HG03066 (cell line): ENCODE results near the gene ARL2.

Experiments used
- ATAC-seq: cut with Tn5 transposase; IDR thresholded peaks from one replicate; pipeline ENCODE4 v1.9.1; 2021; ENCODE audit warnings: low read depth; ENCODE audit not compliant: unreplicated experiment

ARL2 gene

DNA sequence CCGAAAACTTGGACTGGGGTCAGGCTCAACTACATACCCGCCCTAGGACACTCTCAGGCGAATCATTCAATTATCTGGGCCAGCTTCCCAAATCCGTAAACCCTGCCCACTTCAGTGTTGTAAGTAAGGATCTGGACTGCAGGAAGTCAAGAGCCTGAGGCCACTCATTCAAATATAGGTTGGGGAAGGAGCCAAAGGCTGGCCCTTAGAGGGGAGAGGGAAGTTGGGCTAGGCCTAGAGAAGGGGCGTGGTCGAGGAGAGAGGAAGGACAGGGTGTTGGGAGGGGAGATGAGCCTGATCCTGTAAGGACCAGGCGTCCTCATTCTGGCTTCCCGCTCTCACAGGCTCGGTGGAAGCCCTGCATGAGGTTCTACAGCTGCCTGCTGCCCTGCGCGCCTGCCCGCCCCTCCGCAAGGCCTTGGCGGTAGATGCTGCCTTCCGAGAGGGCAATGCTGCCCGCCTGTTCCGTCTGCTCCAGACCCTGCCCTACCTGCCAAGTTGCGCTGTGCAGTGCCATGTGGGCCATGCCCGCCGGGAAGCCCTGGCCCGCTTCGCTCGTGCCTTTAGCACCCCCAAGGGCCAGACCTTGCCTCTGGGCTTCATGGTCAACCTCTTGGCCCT is 30.0 kb downstream of the ARL2 start:
- ATAC-seq = no peak

DNA sequence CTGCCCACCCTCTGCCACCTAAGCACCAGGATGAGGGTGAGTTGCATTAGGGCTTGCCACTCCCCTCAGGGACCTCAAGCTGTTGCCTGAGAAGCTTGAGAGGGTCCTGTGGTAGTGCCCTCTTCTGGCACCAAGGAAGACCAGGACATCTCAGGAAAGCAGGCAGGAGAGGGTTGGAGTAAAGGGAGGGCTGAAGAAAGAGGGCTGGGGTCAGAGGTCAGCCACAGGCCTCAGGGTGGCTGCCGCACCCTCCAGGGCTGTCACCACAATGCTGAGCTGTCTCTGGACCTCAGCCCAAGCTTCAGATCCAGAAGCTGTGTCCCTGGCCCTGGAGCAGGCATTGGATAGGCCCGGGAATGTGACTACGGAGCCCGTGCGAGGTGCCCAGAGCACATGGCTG is 31.1 kb downstream of the ARL2 start:
- no peak for ATAC-seq

DNA sequence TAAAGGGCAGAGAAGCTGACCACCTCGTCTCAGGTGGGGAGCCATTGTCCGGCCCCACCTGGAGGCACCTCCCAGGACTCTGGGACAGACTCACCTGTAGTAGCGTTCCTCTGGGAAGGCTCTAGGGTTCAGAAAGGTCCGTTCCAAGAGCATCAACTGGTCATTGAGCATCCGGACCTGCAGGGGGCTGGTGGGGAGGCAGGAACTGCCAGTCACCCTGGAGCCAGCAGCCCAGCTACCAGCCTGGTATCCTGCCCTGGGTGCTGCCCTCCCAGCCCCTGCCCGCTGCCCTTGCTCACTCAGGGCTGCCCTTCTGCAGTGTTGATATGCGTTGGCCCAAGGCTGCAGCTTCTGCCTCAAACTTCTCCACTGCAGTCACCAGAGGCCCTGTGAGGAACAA is 31.8 kb downstream of the ARL2 start:
- no peak for ATAC-seq

DNA sequence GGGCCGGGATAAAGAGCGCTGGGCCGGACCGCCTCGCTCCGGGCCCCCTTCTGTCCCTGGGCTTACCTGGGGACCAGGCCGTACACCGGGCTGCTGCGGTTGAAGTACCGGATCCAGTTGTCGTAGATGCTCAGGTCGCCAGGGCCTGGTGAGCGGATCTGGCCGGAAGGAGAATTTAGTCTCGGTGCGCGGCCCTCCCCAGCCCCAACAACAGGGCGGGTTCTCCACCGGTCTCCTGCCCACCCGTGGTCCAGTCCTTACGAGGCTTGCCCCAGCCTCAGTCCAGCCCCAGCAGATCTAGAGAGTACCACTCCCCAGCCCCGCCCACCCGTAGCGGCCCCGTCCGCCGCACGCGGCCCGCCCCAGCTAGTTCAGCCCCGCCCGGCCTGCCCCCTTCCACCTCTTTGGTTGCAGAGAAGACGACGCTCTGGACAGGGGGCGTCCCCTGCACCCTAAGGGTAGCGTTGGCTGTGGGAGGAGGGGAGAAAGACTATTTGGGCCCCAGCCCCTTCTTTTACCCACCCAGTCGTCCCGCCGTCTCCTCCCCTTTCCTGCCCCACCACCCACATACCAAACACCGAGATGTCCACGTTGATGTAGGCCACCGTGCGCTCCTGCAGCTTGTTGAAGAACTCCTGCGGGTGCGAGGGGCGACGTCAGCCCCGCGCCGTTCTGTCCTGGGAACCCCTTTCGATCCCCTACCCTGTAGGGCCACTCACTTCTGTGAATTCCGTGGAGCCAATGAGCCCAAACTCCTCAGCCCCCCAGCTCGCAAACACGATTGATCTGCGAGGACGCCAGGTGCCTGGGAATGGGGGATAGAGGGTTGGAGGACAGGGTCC is 33.8 kb downstream of the ARL2 start:
- no peak for ATAC-seq

DNA sequence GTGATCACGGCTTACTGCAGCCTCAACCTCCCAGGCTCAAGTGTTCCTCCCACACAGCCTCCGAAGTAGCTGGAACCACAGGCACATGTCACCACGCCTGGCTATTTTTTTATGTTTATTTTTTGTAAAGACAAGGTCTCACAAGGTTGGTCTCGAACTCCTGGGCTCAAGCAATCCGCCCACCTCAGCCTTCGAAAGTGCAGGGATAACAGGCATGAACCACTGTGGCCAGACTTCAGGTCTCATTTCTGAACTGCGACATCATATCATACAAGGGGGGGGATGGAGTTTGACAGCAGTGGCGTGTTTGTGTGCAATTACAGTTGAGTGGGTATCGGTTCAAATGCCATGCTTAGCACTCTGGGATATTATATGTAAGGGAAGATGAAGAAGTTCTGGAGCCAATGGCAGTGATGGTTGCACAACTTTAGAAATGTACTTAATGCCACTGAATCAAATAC is 37.5 kb downstream of the ARL2 start:
- ATAC-seq = no peak

DNA sequence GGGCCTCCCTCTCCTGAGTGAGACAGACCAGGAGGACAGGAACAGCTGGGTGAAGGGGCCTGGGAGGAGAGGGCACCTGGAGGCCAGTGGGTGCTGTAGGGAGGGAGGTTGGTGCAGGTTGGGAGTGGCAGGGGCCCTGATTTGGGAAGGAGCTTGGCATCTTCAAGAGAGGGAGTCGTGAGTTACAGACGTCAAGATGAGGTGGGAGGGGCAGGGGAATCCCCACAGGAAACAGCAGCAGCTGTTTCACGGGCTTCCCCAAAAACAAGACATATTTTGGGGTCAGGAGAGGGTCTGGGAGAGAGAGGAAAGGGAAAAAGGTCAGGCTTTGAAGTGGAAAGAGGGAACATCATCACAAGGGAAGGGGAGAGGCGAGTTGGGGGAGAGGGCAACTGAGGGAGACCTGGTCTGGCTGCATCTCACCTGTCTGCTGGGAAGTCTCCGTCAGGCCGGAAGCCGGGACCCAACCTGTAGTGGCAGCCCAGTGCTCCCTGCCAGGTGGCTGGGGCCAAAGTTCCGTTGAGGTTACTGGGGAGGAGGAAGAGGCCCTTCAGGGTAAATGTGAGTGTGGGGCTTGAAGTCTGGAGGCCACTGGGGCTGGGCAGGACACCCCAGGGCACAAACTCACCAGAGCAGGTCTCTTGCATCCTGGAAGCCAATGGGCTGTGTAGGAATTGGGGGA is 40.0 kb downstream of the ARL2 start:
- no peak for ATAC-seq

DNA sequence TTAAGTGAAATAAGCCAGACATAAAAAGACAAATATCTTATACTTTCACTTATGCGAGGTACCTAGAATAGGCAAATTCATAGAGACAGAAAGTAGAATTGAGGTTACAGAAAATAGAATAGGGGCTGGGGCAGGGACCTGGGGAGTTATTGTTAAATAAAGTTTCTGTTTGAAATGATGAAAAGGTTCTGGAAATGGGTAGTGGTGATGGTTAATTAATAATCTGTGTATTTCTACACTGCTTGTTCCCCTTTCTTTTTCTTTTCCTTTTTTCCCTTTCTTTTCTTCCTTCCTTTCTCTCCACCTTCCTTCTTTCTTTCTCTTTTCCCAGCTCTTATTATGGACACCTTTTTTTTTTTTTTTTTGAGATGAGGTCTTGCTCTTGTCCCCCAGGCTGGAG is 41.6 kb downstream of the ARL2 start:
- ATAC-seq = no peak

DNA sequence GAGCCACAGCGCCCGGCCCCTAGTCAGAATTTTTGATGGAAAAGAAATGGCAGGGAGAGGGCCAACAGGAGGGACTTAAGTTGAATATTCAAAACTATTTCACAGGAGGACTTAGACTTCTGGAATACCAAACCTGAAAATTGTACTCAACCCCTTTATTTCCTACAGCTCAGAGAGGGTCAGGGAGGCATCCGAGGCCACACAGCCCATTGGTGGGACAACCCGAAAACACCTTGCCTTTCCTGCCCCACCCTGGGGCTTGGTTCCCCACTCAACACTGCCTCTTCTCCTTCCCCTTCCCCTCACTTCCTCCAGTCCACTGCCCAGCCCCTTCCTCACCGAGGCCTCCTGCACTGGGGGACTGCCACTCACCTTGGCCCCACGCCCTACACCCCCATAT is 43.0 kb downstream of the ARL2 start:
- ATAC-seq = no peak

DNA sequence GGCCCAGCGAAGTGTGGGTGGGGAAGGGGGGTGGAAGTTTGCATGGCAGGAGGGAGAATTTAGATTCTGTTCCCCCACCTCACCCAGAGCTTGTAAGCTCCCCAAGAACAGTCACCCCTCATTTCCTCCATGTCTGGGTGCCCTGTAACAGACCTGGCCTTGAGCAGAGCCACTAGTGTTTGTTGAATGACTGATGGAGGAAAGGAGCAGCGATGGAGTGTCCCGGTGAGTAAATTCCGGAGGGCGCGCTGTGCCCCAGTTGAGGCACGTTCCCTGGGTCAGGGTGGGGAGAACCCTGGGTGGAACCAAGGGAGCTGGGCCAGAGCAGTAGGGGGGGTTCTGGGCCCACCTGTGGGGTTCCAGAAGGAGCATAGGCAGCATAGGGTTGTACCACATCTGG is 43.6 kb downstream of the ARL2 start:
- no peak for ATAC-seq

DNA sequence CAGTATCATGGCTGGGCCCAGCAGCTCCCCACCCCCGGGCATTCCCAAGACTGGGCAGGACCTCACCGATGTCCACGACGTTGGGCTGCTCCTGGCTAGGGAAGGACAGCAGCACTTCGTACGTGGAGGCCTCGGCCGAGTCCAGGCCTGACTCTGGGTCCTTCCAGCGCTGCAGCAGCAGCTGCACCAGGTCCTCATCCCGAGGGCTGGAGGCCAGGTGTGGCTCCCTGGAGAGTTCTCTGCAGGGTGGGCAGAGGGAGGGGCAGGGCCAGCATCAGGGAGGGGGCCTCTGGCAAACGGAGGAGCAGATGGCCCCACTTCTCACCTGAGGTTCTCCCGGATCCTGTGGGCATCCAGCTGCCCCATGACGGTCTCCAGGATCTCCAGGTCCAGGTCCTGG is 44.1 kb downstream of the ARL2 start:
- ATAC-seq = no peak

DNA sequence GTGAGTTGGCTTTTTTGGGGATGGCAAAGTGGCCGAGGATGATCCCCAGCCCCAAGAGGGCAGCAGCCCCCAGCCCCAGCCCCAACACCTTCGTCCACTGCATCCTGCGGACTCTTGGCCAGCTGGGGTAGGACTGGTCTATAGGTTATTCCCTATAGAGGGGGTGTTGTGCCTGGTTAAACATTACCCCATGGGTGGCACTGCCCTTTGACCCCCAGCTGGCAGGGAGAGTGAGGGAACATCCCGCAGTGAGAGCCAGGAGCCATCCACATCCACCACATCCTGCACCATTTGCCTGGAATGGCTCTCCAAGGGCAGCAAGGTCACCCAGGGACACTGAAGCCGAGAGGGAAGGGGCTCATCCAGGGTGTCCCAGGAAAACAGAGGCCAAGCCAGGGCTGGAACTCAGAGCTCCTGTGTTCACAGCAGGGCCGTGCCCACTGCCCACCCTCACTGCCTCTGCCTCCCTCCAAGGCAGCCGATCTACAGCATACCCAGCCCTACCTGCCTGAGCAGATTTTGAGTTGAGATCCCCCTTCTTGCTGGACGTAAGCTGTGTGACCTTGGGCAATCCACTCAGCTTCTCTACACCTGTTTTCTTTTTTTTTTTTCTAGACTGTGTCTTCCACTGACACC is 44.6 kb downstream of the ARL2 start, which contains the start of gene NAALADL1:
NAALADL1 (minus strand) TSS at position 135 of the 636 bp plus-strand sequence; CDS start at position 103, 32 bp downstream.
- ATAC-seq = no peak

DNA sequence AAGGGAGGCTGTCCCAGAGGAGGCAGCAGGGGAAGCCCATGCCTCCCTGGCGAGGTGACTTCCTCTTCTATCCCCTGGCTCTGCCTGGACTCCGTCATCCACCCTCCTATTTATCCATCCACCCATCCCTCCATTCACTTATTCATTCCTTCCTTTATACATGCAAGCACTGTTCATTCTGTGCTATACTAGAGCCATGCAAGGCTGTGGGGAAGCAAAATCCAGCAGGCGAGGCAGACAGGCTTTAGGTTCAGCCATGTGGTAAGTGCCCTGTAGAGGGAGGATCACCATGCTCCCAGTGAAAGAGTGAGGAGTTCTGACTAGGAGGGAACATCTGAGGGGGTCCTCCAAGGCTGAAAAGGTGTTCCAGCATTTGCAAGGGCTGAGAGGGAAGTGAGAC is 45.6 kb downstream of the ARL2 start:
- ATAC-seq = no peak

DNA sequence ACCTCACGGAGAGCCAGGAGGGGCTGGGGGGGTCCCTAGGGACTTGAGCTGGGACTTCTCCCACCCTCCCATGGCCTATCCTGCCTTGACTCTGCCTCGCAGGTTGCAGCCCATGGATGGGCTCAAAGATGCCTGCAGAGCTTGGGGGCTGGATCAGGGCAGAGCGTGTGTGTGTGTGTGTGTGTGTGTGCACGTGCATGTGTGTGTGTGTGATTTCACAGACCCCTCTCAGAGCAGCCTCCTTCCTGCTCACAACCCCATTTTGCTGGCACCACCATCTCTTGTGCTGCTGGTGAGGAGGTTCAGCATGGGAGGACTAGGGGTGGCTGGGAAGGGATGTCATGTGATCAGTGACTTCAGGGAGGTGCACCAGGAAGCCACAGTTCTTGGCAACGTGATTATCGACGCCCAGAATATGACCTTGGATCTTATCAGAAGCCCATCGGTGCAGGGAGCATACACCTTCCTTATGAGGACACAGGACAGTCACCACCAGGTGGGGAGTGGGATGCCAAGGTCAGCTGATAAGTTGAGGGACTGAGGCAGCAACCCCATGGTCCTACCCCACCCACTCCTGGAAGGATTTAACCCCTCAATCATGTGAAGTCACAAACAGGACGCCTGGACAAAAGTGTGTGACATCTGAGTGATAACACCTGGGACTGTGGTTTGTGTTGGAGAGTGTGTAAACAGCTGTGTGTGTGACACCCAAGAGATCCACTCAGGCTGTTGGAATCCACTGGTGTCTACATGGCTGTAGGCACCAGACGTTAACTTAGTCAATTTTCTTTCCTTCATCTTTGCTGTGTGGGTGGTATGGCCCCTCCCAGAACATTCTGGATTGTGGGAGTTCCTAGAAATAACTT is 46.2 kb downstream of the ARL2 start:
- ATAC-seq = no peak

DNA sequence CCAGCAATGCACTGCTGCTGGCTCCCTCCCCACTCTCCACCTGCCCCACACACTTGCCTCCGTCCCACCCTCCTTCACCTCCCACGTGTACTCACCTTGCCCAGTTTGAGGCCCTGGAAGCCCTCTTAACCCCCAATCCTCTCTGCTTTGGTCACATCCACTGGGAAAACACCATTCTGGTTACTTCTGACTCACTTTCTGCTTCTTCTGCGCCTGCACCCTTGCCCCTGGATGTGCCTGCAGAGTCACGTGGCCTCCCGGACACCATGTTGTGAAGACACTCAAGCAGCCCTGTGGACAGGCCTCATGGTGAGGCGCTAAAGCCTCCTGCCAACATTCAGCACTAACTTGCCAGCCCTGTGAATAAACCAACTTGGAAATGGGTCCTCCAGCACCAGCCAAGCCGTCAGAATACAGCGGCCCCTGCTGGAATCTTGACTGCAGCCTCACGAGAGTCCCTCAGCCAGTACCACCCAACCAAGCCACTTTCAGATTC is 47.0 kb downstream of the ARL2 start:
- ATAC-seq = no peak

DNA sequence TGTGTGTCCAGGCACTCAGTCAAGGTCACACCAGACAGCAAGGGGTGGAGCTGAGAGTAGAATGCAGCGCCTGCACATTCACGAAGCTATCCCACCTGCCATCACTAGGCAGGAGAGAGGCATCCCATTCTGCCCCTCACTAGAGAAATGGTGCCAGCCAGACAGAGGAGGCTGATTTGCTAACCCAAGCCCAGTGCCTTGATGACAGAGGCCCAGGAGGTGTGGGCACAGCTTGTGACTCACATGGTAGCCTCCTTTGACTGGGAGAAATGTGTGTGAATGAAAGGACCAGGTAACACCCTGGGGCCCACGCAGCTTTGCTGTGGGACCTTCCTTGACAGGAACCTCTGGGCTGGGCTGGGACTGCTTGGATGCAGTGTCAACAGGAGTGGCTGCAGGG is 49.6 kb downstream of the ARL2 start:
- no peak for ATAC-seq

DNA sequence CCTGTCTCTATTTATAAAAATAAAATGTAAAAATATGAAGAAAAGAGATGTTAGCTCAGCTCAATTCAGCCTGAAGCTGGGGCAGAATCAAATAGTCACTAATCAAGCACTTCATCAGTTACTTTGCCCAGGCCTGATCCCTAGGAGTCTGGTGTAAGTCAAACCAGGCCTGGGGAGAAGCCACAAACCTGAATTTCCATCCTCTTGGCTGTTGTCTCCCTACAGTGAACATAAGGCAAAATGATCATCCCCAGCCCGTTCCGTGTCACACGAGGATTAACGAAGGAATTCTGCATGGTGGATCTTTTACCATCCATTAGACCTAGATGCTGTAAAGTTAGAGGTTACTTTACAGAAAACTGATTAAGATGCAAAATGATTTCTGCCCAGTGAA is 50.9 kb downstream of the ARL2 start:
- no peak for ATAC-seq

DNA sequence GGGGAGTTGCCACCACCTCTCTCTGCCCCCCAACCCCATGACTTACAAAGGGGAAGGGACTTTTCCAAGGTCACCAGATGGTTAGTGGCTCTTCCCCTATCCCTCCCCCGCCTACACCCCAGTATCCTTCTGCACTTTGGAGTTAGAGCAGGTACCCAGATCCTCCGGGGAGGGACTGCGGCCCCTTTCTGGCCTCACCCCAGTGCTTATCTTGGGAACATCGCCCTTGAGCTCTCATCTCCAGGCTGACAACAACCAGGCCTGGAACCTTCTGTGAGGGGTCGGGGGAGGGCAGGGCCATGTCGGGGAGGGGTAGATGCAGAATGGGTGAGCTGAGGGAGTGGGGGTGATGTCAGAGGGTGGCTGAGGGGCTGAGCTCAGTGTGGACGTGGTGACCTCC is 51.9 kb downstream of the ARL2 start:
- ATAC-seq = no peak

DNA sequence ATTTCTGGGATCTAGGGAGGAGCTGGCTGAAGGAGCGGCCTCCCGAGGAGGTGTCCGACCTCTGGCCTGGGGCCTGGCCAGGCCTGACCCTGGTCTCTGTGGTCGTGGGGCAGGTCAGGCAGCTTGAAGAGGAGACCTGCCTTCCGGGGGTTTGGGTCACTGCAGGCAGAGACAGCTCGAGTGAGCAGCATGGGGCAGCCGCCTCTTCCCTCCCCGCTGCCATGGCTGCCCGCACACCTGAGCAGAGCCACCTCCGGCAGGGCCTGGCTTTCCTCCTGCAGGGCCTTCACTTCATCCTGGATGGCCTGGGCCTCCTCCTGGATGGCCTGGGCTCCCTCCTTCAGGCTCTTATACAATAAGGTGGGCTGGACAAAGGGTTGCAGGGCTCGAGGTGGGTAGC is 52.4 kb downstream of the ARL2 start:
- ATAC-seq = no peak

DNA sequence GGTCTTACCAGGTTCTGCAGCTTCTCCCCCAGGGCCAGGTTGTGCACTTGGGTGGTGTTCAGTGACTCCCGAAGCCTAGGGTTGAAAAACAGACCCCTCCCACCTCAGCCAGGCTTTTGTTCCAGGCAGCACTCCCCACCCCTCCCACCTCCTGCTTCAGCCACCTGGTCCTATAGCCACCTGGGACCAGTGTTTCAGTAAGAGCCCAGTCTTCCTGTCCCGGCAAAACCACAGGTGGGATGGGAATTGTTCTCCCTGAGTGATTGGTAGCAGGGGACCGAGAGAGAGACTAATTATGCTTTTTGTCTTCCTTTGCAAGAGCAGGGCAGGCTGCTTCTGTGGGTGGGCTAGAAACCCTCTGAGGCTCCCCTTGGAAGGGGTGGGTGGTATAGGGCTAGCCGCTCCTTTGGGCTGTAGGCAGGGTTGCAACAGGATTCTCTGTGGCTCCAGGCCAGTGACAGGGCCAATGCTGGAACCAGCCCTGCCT is 52.9 kb downstream of the ARL2 start:
- ATAC-seq = no peak

DNA sequence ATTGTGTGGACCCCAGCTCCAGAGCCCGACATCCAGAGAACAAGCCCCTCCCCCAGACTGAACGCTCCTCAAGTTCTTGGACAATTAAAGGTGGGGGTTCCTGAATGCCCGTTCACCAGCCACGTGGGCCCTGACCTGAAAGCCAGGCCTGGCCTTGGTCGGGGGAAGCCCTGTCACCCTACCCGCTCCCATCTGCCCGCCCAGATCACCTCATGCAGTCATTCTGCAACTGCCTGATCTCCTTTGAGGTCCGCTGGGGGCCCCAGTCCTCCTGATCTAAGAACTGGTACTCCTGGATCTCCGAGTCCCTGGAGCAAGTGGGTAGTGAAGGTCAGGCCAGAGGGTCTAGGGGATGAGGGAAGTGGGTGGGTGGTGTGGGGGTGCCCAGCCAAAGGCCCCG is 53.5 kb downstream of the ARL2 start:
- ATAC-seq = no peak
